Endothelial cell of umbilical vein (primary cell): ENCODE results near the gene C15orf39.

ENCODE experiments used
- EZH2 ChIP-seq: IDR thresholded peaks from 2 replicates; pipeline ENCODE4 v1.6.1; 2012; ENCODE audit warnings: borderline replicate concordance, low read depth, mild to moderate bottlenecking, moderate library complexity, low read length, inconsistent platforms; ENCODE audit not compliant: severe bottlenecking
- FOS ChIP-seq: IDR thresholded peaks from 2 replicates; pipeline ENCODE4 v1.6.1; 2011; ENCODE audit warnings: mild to moderate bottlenecking, low read length, moderate library complexity, borderline replicate concordance; ENCODE audit not compliant: insufficient read depth
- POLR2A ChIP-seq: IDR thresholded peaks from 2 replicates; pipeline ENCODE4 v1.6.1; 2012; ENCODE audit warnings: low read depth, mild to moderate bottlenecking, control low read depth, low read length
- TF ChIP-seq, protein P1 (sequence below), 2 donors: IDR thresholded peaks; 1 replicate in 1 of 2; 2 replicates in 1 of 2; pipeline ENCODE4 v1.5.1; 2011; ENCODE audit warnings: low read length in 2 of 2, mild to moderate bottlenecking in 2 of 2, moderate library complexity in 2 of 2, control low read depth in 1 of 2, inconsistent platforms in 1 of 2, low read depth in 1 of 2; ENCODE audit not compliant: insufficient read depth in 1 of 2; ENCODE audit errors: extremely low read depth in 1 of 2

GRCh38 chr15:75200765-75201615 is 692 bp upstream of the C15orf39 start:
- no peak for TF ChIP-seq POLR2A
- TF ChIP-seq EZH2: no peak
- TF ChIP-seq, protein P1, sequence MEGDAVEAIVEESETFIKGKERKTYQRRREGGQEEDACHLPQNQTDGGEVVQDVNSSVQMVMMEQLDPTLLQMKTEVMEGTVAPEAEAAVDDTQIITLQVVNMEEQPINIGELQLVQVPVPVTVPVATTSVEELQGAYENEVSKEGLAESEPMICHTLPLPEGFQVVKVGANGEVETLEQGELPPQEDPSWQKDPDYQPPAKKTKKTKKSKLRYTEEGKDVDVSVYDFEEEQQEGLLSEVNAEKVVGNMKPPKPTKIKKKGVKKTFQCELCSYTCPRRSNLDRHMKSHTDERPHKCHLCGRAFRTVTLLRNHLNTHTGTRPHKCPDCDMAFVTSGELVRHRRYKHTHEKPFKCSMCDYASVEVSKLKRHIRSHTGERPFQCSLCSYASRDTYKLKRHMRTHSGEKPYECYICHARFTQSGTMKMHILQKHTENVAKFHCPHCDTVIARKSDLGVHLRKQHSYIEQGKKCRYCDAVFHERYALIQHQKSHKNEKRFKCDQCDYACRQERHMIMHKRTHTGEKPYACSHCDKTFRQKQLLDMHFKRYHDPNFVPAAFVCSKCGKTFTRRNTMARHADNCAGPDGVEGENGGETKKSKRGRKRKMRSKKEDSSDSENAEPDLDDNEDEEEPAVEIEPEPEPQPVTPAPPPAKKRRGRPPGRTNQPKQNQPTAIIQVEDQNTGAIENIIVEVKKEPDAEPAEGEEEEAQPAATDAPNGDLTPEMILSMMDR (IDR thresholded peaks at IDR 0.05; ENCODE audit: extremely low read depth in 1 of 2, insufficient read depth in 1 of 2, low read depth in 1 of 2, low read length in 2 of 2): no peak
- TF ChIP-seq FOS: no peak
